ENCODE measurements around the gene DUSP22. TPM values are rescaled to one million over a fixed set of nuclear protein-coding genes. Genes with fewer than 3 reads are reported as not detected.

Gene DUSP22
- total RNA-seq, 1 experiment from 2014 or later, result 25.0 TPM

DNA sequence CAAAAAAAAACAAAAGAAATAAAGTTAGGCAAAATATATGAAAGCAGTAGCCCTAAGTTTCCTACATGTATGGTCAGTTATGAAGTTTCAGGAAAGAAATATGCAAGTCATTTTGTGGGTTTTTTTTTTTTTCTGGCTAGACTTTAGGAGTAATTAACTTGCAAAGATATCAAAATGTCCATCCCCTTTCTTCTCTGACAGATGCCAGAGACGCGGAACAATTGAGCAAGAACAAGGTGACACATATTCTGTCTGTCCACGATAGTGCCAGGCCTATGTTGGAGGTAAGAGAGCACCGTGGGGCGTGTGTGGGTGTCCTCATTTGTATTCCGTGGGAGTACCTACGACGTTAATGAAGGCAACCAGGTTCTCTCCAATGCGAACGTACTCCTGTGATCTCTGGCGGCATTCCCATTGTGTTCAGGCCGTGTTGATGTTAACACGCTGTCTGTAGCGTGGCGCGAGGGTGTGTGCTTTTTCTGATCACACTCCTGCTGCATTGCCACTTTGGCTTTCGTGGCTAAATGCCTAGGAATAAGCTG, 19.5 kb downstream of the DUSP22 start:
- no peak overlapping the region for H4K91ac ChIP-seq (ENCODE audit: insufficient read length, low read depth, low read length)
- no peaks in the 10 kb centered on the region for H3K79me2 ChIP-seq (ENCODE audit: insufficient read depth, low read length)
- H4K8ac ChIP-seq (replicated peaks; ENCODE audit: insufficient read length, low read depth, low read length), result no peak overlapping the region
- no peak overlapping the region for H3K18ac ChIP-seq (ENCODE audit: insufficient read length, low read depth, low read length)
- H3K27me3 Mint-ChIP-seq (ENCODE audit: low read depth), result no peaks in the 10 kb centered on the region
- no peak overlapping the region for H4K5ac ChIP-seq (ENCODE audit: insufficient read length, low read depth, low read length)
- no peak overlapping the region for H3K23ac ChIP-seq (ENCODE audit: insufficient read length, low read depth, low read length)
- no peaks in the 10 kb centered on the region for H3K27me3 ChIP-seq (ENCODE audit: insufficient read depth, low read length)
- H3K9ac ChIP-seq (ENCODE audit: extremely low read depth, insufficient read length, low read length), result no peak overlapping the region
- H2BK12ac ChIP-seq (ENCODE audit: insufficient read length, low read depth, low read length), result no peak overlapping the region
- H3K4me1 ChIP-seq (ENCODE audit: insufficient read depth, low read length), result no peaks in the 10 kb centered on the region
- H2AFZ ChIP-seq (ENCODE audit: low read length), result no peak overlapping the region
- TF ChIP-seq, protein P1, sequence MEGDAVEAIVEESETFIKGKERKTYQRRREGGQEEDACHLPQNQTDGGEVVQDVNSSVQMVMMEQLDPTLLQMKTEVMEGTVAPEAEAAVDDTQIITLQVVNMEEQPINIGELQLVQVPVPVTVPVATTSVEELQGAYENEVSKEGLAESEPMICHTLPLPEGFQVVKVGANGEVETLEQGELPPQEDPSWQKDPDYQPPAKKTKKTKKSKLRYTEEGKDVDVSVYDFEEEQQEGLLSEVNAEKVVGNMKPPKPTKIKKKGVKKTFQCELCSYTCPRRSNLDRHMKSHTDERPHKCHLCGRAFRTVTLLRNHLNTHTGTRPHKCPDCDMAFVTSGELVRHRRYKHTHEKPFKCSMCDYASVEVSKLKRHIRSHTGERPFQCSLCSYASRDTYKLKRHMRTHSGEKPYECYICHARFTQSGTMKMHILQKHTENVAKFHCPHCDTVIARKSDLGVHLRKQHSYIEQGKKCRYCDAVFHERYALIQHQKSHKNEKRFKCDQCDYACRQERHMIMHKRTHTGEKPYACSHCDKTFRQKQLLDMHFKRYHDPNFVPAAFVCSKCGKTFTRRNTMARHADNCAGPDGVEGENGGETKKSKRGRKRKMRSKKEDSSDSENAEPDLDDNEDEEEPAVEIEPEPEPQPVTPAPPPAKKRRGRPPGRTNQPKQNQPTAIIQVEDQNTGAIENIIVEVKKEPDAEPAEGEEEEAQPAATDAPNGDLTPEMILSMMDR (conservative IDR thresholded peaks at IDR 0.05), result no peak
- no peak overlapping the region for H2AK5ac ChIP-seq (ENCODE audit: insufficient read length, low read length)
- peaks cover 4 to 31% (median 8%) of the 10 kb centered on the region in 3 experiments; a peak in 5 of 7 replicates for H3K36me3 Mint-ChIP-seq (ENCODE audit: insufficient read depth in 1 of 3, low read depth in 3 of 3)
- no peak overlapping the region for H2BK20ac ChIP-seq (ENCODE audit: low read depth, low read length, poor library complexity, severe bottlenecking)
- no peak overlapping the region for H3K14ac ChIP-seq (ENCODE audit: insufficient read depth, low read length)
- no peak overlapping the region for H3K4me2 ChIP-seq (ENCODE audit: insufficient read depth, insufficient read length, low read length)
- H3K79me1 ChIP-seq (ENCODE audit: insufficient read depth, low read depth, low read length, poor library complexity, severe bottlenecking), result no peaks in the 10 kb centered on the region
- no peak overlapping the region for H3K56ac ChIP-seq (ENCODE audit: insufficient read length, low read depth, low read length)
- H3K4me1 Mint-ChIP-seq, result peaks cover 13 to 16% of the 10 kb centered on the region in 2 experiments
- no peak overlapping the region for H3K4me3 Mint-ChIP-seq
- no peak overlapping the region for H3K27ac Mint-ChIP-seq
- DNase-seq, result no peak
- no peak overlapping the region for H2BK120ac ChIP-seq (ENCODE audit: low read depth, low read length, poor library complexity, severe bottlenecking)
- H3K9me3 Mint-ChIP-seq, result peaks cover 47 to 58% of the 10 kb centered on the region in 2 experiments
- H3K27ac ChIP-seq (ENCODE audit: insufficient read length, low read depth, low read length), result no peak overlapping the region
- no peaks in the 10 kb centered on the region for H4K20me1 ChIP-seq (ENCODE audit: control insufficient read depth, insufficient read depth, insufficient read length)
- no peak overlapping the region for H3T11ph ChIP-seq (ENCODE audit: low read length)
- WGBS (ENCODE audit: extremely low coverage, insufficient read length, low lambda C conversion rate), result no CpG with 5 or more reads among the region's 17 CpGs
- H2BK15ac ChIP-seq (ENCODE audit: low read depth, low read length), result no peak overlapping the region
- H3K4ac ChIP-seq (ENCODE audit: low read depth, low read length), result no peak overlapping the region
- H3K9me3 ChIP-seq (ENCODE audit: control insufficient read depth, low read depth, low read length), result peaks cover 61% of the 10 kb centered on the region
- no peak overlapping the region for H2BK5ac ChIP-seq (ENCODE audit: insufficient read length, low read length)
- H3K23me2 ChIP-seq (ENCODE audit: insufficient read length, low read depth, low read length, poor library complexity, severe bottlenecking), result no peaks in the 10 kb centered on the region

Data from H9 (cell line).